Epithelial cell of esophagus (primary cell): ENCODE results near the gene H2BK1.

Experiments used
- DNase-seq: peaks from one replicate; pipeline ENCODE4 v3.0.0; 2010; ENCODE audit warnings: low read depth
- H3K4me3 ChIP-seq: 2 replicates; pipeline ENCODE4 v1.5.1; 2011; ENCODE audit warnings: mild to moderate bottlenecking, low read length, control low read depth
- CTCF ChIP-seq: IDR thresholded peaks from 2 replicates; pipeline ENCODE4 v1.5.1; 2011; ENCODE audit warnings: low read depth, mild to moderate bottlenecking, low read length, control low read depth, inconsistent platforms; ENCODE audit not compliant: insufficient read depth; ENCODE audit errors: missing control alignments

H2BK1 gene

GRCh38 chr7:151210087-151210854 lies at the start of gene H2BK1:
Gene H2BK1 (minus strand): TSS chr7:151210488. CDS start chr7:151210318, 170 bp downstream.
- DNase-seq = no peak

GRCh38 chr7:151257990-151258389 lies 47.7 kb upstream of the H2BK1 start:
- TF ChIP-seq CTCF = no peak

More at GRCh38 chr7:151210087-151210854, at the start of gene H2BK1:
- no peak for TF ChIP-seq CTCF
- H3K4me3 ChIP-seq = no peak within 1 kb of the TSS

GRCh38 chr7:151256410-151257045 lies 46.2 kb upstream of the H2BK1 start:
- no peak overlapping the region for H3K4me3 ChIP-seq
- no peak for DNase-seq
- TF ChIP-seq CTCF = no peak

More at GRCh38 chr7:151257990-151258389, 47.7 kb upstream of the H2BK1 start:
- H3K4me3 ChIP-seq = no peak overlapping the region
- DNase-seq = no peak

- H3K4me3 ChIP-seq = no peak overlapping the region
- DNase-seq = no peak
- TF ChIP-seq CTCF = no peak
Measured at GRCh38 chr7:151255390-151255789, 45.1 kb upstream of the H2BK1 start.

GRCh38 chr7:151254851-151255250 lies 44.6 kb upstream of the H2BK1 start:
- DNase-seq = no peak
- no peak overlapping the region for H3K4me3 ChIP-seq

GRCh38 chr7:151254316-151254715 lies 44.0 kb upstream of the H2BK1 start:
- no peak for TF ChIP-seq CTCF
- no peak for DNase-seq
- no peak overlapping the region for H3K4me3 ChIP-seq

More at GRCh38 chr7:151254851-151255250, 44.6 kb upstream of the H2BK1 start:
- TF ChIP-seq CTCF = no peak
